Measurements from ENCODE around the gene PRIM2. TPM values are rescaled to one million over a fixed set of nuclear protein-coding genes. Genes with fewer than 3 reads are reported as not detected.
"Not testable (repeated sequence)": the region's sequence is repeated elsewhere in the genome, so short reads cannot be mapped to it uniquely, and the experiment has no call there.

PRIM2 gene
- total RNA-seq, 1 experiment from 2014 or later: 44.0 TPM

DNA sequence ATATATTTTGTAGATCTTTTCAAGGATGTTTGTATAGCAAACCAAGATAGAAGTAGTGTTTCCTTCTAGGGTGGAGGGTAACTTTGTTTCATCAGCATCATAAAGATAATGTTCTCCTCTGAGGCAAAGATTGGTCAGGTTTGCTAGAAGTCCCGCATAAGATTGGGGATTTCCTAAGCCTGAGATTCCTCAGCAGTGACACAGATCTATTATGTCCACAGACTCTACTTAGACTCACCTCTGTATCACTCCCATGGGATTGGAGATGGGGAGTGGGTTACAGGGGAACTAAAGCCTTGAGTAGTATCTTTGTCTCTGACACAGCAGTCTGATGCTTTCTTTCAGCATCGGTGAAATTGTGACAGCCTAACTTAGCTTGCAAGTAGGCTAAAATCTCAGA, 341.1 kb downstream of the PRIM2 start:
- ATAC-seq; H3K36me3 ChIP-seq (ENCODE audit: control insufficient read depth in 1 of 2, insufficient read depth in 2 of 2, low read length in 2 of 2); intact Hi-C loops (cut with micrococcal nuclease); BruUV-seq (replicated peaks); H3K4me2 ChIP-seq (ENCODE audit: low read length); H3K79me2 ChIP-seq (ENCODE audit: insufficient read depth, low read length); H2AFZ ChIP-seq (ENCODE audit: low read depth, low read length, poor library complexity, severe bottlenecking); H3K27me3 ChIP-seq (ENCODE audit: insufficient read depth, low read length); H4K20me1 ChIP-seq (ENCODE audit: insufficient read depth); H3K4me3 ChIP-seq (replicated peaks in 1 of 2; ENCODE audit: low read depth in 1 of 2, low read length in 2 of 2); H3K9ac ChIP-seq (ENCODE audit: low read length); H3K4me1 ChIP-seq (ENCODE audit: control insufficient read depth in 1 of 2, insufficient read depth in 2 of 2, low read length in 2 of 2); POLR2A ChIA-PET; H3K9me3 ChIP-seq (ENCODE audit: control insufficient read depth in 1 of 2, insufficient read depth in 1 of 2, low read depth in 1 of 2, low read length in 2 of 2); DNase-seq (ENCODE audit: low read depth, low spot score); H3K27ac ChIP-seq (ENCODE audit: low read depth, low read length); CTCF ChIA-PET; RAD21 ChIA-PET (ENCODE audit: low non-redundant PET in 1 of 2, low total read pairs in 2 of 2, uncharacterized antibody in 2 of 2, unreplicated experiment in 2 of 2); H3K9me2 ChIP-seq (ENCODE audit: insufficient read depth): not testable (repeated sequence)

GRCh38 chr6:57659794-57660193, 342.4 kb downstream of the PRIM2 start:
- POLR2A ChIA-PET; BruUV-seq (replicated peaks); H2AFZ ChIP-seq (ENCODE audit: low read depth, low read length, poor library complexity, severe bottlenecking); intact Hi-C loops (cut with micrococcal nuclease); H3K79me2 ChIP-seq (ENCODE audit: insufficient read depth, low read length); H3K27me3 ChIP-seq (ENCODE audit: insufficient read depth, low read length); H3K9ac ChIP-seq (ENCODE audit: low read length); H3K4me1 ChIP-seq (ENCODE audit: control insufficient read depth in 1 of 2, insufficient read depth in 2 of 2, low read length in 2 of 2); H3K4me2 ChIP-seq (ENCODE audit: low read length); H3K9me2 ChIP-seq (ENCODE audit: insufficient read depth); H3K27ac ChIP-seq (ENCODE audit: low read depth, low read length); H3K4me3 ChIP-seq (replicated peaks in 1 of 2; ENCODE audit: low read depth in 1 of 2, low read length in 2 of 2); DNase-seq (ENCODE audit: low read depth, low spot score); H4K20me1 ChIP-seq (ENCODE audit: insufficient read depth); H3K9me3 ChIP-seq (ENCODE audit: control insufficient read depth in 1 of 2, insufficient read depth in 1 of 2, low read depth in 1 of 2, low read length in 2 of 2); ATAC-seq; H3K36me3 ChIP-seq (ENCODE audit: control insufficient read depth in 1 of 2, insufficient read depth in 2 of 2, low read length in 2 of 2); CTCF ChIA-PET; RAD21 ChIA-PET (ENCODE audit: low non-redundant PET in 1 of 2, low total read pairs in 2 of 2, uncharacterized antibody in 2 of 2, unreplicated experiment in 2 of 2): not testable (repeated sequence)

- BruUV-seq (replicated peaks); H4K20me1 ChIP-seq (ENCODE audit: insufficient read depth); H3K27me3 ChIP-seq (ENCODE audit: insufficient read depth, low read length); DNase-seq (ENCODE audit: low read depth, low spot score); H3K9ac ChIP-seq (ENCODE audit: low read length); H3K9me3 ChIP-seq (ENCODE audit: control insufficient read depth in 1 of 2, insufficient read depth in 1 of 2, low read depth in 1 of 2, low read length in 2 of 2); H2AFZ ChIP-seq (ENCODE audit: low read depth, low read length, poor library complexity, severe bottlenecking); POLR2A ChIA-PET; H3K4me1 ChIP-seq (ENCODE audit: control insufficient read depth in 1 of 2, insufficient read depth in 2 of 2, low read length in 2 of 2); RAD21 ChIA-PET (ENCODE audit: low non-redundant PET in 1 of 2, low total read pairs in 2 of 2, uncharacterized antibody in 2 of 2, unreplicated experiment in 2 of 2); ATAC-seq; H3K27ac ChIP-seq (ENCODE audit: low read depth, low read length); H3K4me3 ChIP-seq (replicated peaks in 1 of 2; ENCODE audit: low read depth in 1 of 2, low read length in 2 of 2); intact Hi-C loops (cut with micrococcal nuclease); CTCF ChIA-PET; H3K4me2 ChIP-seq (ENCODE audit: low read length); H3K36me3 ChIP-seq (ENCODE audit: control insufficient read depth in 1 of 2, insufficient read depth in 2 of 2, low read length in 2 of 2); H3K9me2 ChIP-seq (ENCODE audit: insufficient read depth); H3K79me2 ChIP-seq (ENCODE audit: insufficient read depth, low read length): not testable (repeated sequence)
These were observed 343.5 kb downstream of the PRIM2 start for GRCh38 chr6:57660940-57661339.

GRCh38 chr6:57668108-57668507, 350.7 kb downstream of the PRIM2 start:
- H4K20me1 ChIP-seq (ENCODE audit: insufficient read depth); H3K79me2 ChIP-seq (ENCODE audit: insufficient read depth, low read length); H2AFZ ChIP-seq (ENCODE audit: low read depth, low read length, poor library complexity, severe bottlenecking); H3K4me1 ChIP-seq (ENCODE audit: control insufficient read depth in 1 of 2, insufficient read depth in 2 of 2, low read length in 2 of 2); CTCF ChIA-PET; POLR2A ChIA-PET; ATAC-seq; H3K9ac ChIP-seq (ENCODE audit: low read length); intact Hi-C loops (cut with micrococcal nuclease); BruUV-seq (replicated peaks); H3K9me2 ChIP-seq (ENCODE audit: insufficient read depth); H3K4me2 ChIP-seq (ENCODE audit: low read length); H3K36me3 ChIP-seq (ENCODE audit: control insufficient read depth in 1 of 2, insufficient read depth in 2 of 2, low read length in 2 of 2); H3K9me3 ChIP-seq (ENCODE audit: control insufficient read depth in 1 of 2, insufficient read depth in 1 of 2, low read depth in 1 of 2, low read length in 2 of 2); H3K27ac ChIP-seq (ENCODE audit: low read depth, low read length); DNase-seq (ENCODE audit: low read depth, low spot score); H3K27me3 ChIP-seq (ENCODE audit: insufficient read depth, low read length); H3K4me3 ChIP-seq (replicated peaks in 1 of 2; ENCODE audit: low read depth in 1 of 2, low read length in 2 of 2); RAD21 ChIA-PET (ENCODE audit: low non-redundant PET in 1 of 2, low total read pairs in 2 of 2, uncharacterized antibody in 2 of 2, unreplicated experiment in 2 of 2): not testable (repeated sequence)

- H3K9me2 ChIP-seq (ENCODE audit: insufficient read depth); H3K4me2 ChIP-seq (ENCODE audit: low read length); H3K27ac ChIP-seq (ENCODE audit: low read depth, low read length); DNase-seq (ENCODE audit: low read depth, low spot score); H3K9me3 ChIP-seq (ENCODE audit: control insufficient read depth in 1 of 2, insufficient read depth in 1 of 2, low read depth in 1 of 2, low read length in 2 of 2); H2AFZ ChIP-seq (ENCODE audit: low read depth, low read length, poor library complexity, severe bottlenecking); POLR2A ChIA-PET; H3K36me3 ChIP-seq (ENCODE audit: control insufficient read depth in 1 of 2, insufficient read depth in 2 of 2, low read length in 2 of 2); CTCF ChIA-PET; H3K4me1 ChIP-seq (ENCODE audit: control insufficient read depth in 1 of 2, insufficient read depth in 2 of 2, low read length in 2 of 2); H3K4me3 ChIP-seq (replicated peaks in 1 of 2; ENCODE audit: low read depth in 1 of 2, low read length in 2 of 2); ATAC-seq; H3K9ac ChIP-seq (ENCODE audit: low read length); H3K27me3 ChIP-seq (ENCODE audit: insufficient read depth, low read length); RAD21 ChIA-PET (ENCODE audit: low non-redundant PET in 1 of 2, low total read pairs in 2 of 2, uncharacterized antibody in 2 of 2, unreplicated experiment in 2 of 2); intact Hi-C loops (cut with micrococcal nuclease); H4K20me1 ChIP-seq (ENCODE audit: insufficient read depth); H3K79me2 ChIP-seq (ENCODE audit: insufficient read depth, low read length); BruUV-seq (replicated peaks): not testable (repeated sequence)
These were observed 353.8 kb downstream of the PRIM2 start for GRCh38 chr6:57671237-57671636.

Data from HCT116 (cell line).